Posterior cingulate gyrus (tissue), 11 donors: ENCODE data around the gene CARD11.
"Not testable (repeated sequence)": the region's sequence is repeated elsewhere in the genome, so short reads cannot be mapped to it uniquely, and the experiment has no call there.

ENCODE experiments used
- DNase-seq, 10 donors: peaks; one replicate each; pipeline versions ENCODE4 v3.0.0 to v3.0.0-alpha.2; 2020 to 2021; ENCODE audit warnings: mixed read lengths in 3 of 10
- intact Hi-C: fragments of 100-400 bp; cut with DNase I; formaldehyde crosslinking; loops from one replicate; pipeline ENCODE4 v1.15.1; 2023

The CARD11 gene

DNA sequence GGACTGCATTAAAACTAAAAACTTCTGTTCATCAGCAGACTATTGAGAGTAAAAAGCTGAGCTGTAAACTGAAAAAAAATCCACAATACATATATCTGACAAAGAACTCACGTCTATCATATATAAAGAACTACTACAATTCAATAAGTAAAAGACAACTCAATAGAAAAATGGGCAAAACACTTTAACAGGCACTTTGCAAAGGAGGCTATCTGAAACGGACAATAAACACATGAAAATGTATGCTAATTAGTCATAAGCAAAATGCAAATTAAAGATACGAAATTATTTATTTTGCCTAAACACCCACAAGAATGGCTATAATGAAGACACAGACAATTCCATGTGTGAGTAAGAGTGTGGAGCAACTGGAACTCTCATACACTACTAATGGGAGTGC is 18.1 kb downstream of the CARD11 start:
- DNase-seq: no peak
- intact Hi-C loops: no loop called here

DNA sequence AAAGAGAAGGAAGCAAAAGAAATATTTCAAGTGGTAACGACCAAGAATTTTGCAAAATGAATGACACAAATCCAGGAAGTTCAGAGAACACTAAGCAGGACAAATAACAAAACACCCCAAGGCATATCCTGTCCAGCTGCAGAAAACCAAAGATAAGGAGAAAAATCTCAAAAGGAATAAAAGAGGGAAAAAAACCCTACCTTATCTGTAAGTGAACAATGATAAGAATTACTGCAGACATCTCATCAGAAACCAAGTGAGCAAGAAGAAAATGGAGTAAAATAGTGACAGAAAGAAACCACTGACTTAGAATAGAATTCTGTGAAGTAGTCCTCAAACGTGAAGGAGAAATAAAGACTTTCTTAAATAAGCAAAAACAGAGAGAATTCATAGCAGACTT is 21.8 kb downstream of the CARD11 start:
- no peak for DNase-seq
- intact Hi-C loops: no loop called here

DNA sequence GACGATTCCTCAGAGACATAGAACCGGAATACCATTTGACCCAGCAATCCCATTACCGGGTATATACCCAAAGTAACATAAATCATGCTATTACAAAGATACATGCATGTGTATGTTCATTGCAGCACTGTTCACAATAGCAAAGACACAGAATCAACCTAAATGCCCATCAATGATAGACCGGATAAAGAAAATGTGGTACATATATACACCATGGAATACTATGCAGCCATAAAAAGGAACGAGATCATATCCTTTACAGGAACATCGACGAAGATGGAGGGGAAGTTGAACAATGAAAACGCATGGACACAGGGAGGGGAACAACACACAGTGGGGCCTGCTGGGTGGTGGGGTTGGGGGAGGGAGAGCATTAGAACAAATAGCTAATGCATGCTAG is 22.4 kb downstream of the CARD11 start:
- intact Hi-C loops, DNase-seq: not testable (repeated sequence)

DNA sequence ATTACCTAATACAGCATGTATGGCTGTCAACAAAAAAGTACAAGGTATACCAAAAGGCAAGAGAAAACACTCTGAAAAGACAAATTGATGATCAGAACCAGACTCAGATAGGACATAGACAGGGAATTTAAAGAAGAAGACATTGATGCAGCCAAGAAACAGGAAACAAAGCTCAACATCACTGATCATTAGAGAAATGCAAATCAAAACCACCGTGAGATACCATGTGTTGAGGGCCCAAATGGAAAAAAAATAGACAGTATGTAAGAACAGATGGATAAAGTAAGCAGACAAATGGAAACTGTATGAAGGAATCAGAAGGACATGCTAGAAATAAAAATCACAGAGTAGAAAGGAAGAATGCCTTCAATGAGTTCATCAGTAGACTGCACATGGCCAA is 23.3 kb downstream of the CARD11 start:
- intact Hi-C loops: no loop called here

DNA sequence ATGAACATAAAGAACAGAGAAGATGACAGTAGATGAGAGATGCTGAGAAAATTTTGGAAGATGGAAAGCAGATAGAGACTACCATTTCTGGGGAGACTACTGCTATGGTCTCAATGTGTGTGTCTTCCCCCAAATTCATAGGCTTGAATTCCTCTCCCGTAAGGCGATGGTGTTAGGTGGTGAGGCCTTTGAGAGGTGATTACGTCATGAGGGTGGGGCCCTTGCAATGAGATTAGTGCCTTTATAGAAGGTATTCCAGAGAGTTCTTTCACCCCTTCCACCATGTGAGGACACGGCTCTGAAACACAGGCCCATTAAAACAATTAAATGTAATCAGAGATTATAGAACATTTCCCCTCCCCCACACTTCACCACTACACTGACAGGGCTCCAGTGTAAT is 23.9 kb downstream of the CARD11 start:
- DNase-seq: no peak
- intact Hi-C loops: no loop called here

More for the DNA sequence above, 23.3 kb downstream of the CARD11 start:
- no peak for DNase-seq

DNA sequence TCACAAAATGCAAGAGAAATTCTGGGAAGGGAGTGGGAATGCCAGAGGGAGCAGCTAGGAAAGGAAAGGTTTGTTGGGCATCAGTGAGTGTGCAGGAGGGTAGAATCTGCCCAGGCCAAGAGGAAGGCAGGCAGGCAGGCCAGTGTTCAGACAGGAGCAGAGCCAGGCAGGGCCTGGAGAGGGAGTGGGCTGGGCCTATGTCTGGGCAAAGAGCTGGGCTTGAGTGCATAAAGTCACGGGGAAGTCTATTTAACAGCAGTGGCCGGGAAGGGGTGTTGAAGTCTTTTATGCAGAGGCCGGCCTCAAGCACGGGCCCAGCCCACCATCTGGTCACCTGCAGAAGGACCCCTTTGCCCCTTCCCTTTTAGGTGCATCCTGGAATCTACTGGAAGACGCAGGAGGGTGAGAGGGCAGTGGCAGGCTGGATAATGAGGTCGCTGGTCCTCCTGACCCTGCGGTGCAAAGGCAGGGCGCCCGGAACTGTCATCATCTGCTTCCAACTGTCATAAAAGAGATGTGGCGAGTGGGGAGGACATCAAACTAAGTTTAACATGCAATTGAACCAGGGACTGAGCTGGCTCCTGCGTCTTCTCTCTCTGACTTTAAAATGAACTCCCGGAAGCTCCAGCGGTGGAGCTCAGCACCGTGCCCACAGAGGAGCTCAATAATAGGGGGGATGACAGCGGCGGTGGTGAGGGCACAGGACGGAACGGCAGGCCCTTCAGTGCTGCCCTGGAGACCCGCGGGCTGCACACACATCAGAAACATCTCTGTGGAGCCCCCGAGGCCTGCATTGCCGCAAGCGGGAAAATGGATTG is 29.5 kb downstream of the CARD11 start:
- intact Hi-C loops: no loop called here
- peak in 1 of 10 donors; percentile 58 for DNase-seq

DNA sequence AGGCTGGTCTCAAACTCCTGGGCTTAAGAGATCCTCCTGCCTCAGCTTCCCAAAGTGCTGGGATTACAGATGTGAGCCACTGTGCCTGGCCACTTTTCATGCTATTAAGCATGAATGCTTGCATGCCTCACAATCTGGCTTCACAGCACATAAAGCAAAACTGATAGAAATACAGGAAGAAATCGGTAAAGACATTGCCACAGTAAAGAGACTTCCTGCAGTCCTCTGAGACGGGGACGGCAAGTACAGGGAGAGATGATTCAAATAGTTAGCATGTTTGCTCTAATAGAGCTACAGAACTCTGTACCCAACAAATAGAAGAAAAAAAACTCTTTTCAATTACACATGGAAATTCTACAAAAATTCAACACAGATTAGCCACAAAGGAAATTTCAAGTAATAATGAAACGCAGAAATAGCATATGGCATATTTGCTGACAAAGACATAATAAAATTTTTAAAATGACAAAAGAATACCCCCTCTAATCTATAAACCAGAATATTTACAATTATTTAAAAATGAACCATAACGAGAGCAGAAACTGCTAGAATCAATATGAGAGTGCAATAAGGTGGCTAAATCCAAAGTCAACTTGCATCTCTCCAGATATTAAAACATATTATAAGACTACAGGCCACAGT is 32.3 kb downstream of the CARD11 start:
- DNase-seq: peak in 1 of 10 donors; percentile 3
- intact Hi-C loops: no loop called here

DNA sequence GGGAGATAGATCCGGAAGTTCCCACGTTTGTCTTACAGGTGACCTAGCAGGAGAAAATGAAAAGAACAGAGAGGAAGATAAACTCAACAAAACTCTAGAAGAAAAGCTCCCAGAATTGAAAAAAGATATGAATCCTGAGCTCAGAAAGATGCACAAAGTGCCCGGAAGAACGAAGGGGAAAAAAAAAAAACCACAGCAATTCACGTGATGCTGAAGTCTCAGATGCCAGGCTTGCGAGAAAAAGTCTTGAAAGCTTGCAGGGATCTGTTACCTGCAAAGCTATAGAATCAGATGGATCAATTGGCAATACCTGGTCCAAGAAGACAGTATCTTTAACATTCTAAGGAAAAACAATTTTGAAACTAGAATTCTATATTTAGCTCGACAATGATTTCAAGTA is 33.5 kb downstream of the CARD11 start:
- intact Hi-C loops: no loop called here
- DNase-seq: no peak

DNA sequence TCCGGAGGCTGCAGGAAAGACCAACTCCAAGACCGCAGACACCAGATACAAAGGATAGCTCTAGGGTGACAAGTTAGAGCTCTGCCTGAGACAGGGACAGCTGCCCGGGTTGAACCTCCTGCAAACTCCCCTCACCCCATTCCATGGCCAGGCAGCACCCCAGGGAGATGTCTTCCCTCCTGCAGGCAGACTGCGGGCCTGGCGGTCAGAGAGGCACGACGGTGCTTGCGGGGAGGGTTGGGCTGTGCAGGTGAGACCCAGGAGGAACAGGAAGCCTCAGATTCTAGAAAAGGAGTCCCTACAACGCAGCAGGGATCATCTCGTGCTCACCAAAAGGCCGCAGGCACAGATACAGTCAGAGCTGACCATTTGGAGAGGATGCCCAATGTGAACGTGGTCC is 34.6 kb downstream of the CARD11 start:
- intact Hi-C loops: no loop called here
- peak in 1 of 10 donors; percentile 66 for DNase-seq

DNA sequence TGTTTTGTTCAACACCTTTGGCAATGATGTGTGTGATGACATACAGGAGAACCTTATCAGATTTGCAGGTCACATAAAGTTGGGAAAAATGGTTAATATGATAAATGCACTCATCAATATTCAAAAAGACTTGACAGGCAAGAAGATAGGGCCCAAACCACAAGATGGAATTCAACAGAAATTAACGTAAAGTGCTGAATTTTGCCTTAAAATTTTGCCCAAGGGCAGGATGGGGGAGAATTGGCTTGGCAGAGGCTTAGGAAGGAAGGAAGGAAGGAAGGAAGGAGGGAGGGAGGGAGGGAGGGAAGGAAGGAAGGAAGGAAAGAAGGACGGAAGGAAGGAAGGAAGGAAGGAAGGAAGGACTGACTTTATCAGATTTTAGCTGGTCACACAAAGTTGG is 35.3 kb downstream of the CARD11 start:
- intact Hi-C loops: no loop called here
- DNase-seq: no peak

DNA sequence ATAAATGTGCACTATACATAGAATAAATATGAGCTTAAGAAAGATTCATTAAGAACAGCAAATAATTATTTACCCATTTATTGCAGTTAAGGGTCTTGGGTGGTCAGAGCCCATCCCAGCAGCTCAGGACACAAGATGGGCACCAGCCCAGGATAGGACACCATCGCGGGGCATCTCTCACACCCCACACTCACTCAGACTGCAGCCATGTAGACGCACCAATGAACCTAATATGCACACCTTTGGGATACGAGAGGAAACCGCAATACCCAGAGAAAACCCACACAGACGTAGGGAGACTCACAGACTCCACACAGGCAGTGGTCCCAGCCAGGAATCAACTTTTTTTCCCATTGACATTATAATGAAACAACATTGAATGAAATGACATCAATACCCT is 36.0 kb downstream of the CARD11 start:
- peak in 1 of 10 donors; percentile 30 for DNase-seq
- intact Hi-C loops: no loop called here

DNA sequence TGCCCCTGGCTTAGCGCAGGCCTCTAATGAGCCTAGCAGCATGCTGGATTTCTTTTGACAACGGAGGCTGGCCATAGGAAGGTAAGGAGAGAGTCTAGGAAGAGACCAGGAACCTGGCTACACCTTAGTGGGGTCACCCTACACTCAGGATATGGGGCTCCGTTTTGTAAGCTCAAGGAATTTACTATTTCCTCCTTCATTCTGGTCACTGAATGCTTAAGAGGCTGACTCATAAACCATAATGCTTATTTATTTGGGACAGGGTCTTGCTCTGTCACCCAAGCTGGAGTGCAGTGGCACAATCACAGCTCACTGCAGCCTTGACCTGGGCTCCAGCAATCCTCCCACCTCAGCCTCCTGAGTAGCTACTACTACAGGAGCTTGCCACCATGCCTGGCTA is 38.4 kb downstream of the CARD11 start:
- peak in 1 of 10 donors; percentile 20 for DNase-seq
- intact Hi-C loops: no loop called here

DNA sequence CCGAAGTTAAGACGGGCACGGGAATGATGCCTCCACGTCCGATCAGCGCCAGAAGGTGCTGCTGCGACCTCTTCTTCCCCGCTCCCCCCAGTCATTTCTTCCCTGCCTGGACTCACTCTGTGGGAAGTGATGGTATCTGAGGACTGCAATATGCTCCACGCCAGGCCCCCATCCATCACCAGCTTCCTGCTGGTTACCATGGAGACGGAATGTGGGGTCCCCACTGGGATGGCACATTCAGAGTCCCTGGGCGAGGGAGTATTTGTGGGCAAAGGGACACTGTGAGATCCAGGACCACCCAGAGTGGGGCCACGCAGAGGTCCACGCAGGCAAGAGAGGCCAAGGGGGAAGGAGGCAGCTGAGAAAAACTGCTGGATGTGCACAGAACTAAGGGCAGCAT is 39.7 kb downstream of the CARD11 start:
- peak in 1 of 10 donors; percentile 59 for DNase-seq

DNA sequence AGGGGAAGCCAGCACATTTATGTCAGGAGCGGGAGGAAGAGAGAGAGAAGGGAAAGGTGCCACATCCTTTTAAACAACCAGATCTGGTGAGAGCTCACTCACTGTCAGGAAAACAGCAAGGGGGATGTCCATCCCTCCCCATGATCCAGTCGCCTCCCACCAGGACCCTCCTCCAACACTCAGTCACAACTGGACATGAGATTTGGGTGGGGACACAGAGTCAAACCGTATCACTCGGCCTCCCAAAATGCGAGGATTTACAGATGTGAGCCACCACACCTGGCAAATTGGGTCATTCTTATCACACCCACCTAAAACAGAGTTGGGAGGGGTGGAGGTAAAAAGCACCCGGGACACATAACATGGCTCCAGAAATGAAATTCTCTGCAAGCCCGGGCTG is 41.0 kb downstream of the CARD11 start:
- intact Hi-C loops: no loop called here
- DNase-seq: peak in 1 of 10 donors; percentile 18

More for the DNA sequence above, 39.7 kb downstream of the CARD11 start:
- intact Hi-C loops: no loop called here

DNA sequence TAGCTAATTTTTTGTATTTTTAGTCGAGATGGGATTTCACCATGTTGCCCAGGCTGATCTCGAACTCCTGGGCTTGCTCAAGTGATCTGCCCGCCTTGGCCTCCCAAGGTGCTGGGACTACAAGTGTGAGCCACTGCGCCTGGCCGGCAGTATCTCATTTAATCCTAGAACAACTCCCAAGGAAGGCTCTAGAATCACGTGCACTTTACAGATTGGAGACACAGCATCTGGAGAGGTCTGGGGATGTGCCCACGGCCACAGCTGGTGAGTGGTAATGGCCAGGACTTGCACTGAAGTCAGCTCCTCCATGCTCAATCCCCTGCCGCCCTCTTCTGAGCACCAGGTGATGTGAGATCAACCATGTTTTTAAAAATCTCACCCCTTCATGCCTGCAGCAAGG is 43.1 kb downstream of the CARD11 start:
- peak in 1 of 10 donors; percentile 49 for DNase-seq
- intact Hi-C loops: no loop called here

DNA sequence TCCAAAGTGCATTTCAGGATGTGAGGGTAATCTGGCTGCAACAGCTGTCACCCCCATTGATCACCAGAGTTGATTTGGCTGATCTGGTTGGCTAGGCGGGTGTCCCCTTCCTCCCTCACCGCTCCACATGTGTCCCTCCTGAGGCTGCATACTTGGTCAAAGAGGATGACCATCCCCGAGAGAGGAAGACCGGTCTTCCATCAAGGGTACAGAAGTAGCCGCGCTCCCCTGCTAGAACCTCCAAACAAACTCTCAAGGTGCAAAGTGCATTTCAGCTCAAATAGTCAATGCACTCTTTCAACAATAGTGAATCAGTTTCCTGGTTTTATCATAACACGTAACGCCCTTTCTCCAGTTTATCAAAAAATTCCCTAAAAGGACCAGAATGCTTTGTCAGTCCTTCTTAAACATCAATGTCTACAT is 44.6 kb downstream of the CARD11 start:
- intact Hi-C loops: no loop called here
- DNase-seq: peak in 2 of 10 donors; percentile 4 to 13

DNA sequence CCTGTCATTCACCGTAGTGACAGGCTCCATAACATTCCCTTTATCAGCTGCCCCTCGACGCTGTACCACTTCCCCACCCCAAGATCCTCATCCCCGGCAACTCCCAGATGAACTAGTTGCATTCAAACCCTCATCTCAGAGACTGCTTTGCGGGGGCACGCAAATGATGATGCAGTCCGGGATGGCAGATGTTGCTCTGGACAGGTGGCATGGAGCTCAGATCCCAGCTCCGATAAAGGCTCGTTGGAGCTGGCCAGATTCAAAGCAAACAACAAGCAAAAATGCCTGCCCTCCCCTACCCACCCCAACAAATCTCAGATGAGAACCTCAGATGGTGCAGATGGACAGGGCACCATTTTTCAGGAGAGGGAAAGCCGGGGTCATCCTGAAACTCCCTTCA is 46.7 kb downstream of the CARD11 start:
- peak in 1 of 10 donors; percentile 37 for DNase-seq
- intact Hi-C loops: no loop called here

DNA sequence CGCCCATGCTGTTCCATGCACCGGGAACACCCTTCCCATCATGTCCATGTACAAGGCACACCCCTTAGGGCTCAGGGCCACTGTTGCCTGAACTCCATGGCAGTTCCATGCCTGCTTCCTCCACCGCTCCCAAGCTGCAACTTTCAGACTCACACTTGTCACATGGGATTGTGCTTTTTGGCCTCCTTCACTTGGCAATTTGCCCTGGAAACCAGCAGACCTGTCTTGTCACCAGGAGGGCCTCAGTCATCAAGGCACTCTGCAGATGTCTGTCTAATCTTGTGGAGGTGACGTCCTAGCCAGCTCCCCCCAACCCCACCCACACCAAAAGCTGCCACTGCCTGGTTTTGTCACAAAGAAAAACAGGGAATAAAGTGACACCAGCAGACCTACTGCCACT is 47.5 kb downstream of the CARD11 start:
- peak in 2 of 10 donors; percentile 20 to 27 for DNase-seq
- intact Hi-C loops: no loop called here

DNA sequence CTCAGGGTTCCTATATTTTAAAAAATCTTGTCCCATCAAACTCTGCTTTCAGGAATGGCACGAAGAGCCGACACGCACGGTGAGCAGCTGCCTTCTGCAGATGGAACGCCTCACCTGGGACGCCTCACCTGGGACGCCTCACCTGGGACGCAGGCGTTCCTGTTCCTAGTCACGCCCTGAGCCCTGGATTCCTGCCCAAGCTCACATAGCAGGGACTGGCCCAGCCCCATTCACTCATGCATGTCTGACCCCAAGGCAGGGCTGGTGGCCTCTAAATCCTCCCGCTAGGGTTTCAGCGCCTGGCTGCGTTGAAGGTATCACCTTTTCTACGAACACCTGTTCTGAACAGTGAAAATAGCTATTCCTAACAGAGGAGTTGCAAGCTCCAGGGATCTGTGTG is 49.8 kb downstream of the CARD11 start:
- intact Hi-C loops: no loop called here
- peak in 2 of 10 donors; percentile 13 to 25 for DNase-seq

DNA sequence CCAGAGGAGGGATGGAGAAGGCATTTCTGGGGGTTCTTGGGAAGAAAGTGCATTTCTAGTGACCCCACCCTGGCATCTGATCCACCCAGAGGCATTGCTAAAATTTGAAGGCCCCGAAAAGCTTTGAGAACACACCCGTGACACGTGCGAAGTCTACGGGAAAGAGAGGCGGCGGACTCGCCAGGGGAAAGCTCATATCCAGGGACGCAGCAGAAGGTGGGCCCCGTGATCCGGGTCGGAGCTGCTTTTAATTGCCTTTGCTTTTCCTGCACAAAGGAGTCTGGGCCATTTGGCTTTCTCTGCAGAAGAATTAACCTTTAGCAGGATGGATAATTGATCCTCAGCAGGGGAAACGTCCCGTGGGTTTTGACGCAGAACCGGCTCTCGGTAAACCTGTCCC is 50.3 kb downstream of the CARD11 start:
- DNase-seq: peak in 2 of 10 donors; percentile 47 to 55

DNA sequence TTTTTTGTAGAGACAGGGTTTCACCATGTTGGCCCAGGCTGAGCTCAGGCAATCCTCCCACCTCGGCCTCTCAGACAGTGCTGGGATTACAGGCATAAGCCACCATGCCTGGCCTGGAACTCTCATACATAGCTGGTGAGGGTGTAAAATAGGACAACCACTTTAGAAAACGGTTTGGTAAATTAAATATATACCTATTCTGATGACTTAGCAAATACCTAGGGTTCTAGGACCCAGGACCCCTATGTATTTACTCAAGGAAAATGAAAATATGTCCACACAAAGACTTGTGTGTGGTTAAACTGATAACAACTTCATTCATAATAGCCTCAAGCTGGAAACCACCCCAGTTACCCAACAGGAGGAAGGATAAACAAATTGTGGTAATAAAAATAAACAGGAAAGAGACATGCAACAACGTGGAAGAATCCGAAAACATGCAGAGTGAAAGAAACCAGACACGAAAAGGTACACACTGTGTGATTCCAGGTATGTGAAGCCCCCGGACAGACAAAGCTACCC is 52.7 kb downstream of the CARD11 start:
- intact Hi-C loops: no loop called here
- peak in 1 of 10 donors; percentile 4 for DNase-seq

More for the DNA sequence above, 50.3 kb downstream of the CARD11 start:
- intact Hi-C loops: no loop called here

DNA sequence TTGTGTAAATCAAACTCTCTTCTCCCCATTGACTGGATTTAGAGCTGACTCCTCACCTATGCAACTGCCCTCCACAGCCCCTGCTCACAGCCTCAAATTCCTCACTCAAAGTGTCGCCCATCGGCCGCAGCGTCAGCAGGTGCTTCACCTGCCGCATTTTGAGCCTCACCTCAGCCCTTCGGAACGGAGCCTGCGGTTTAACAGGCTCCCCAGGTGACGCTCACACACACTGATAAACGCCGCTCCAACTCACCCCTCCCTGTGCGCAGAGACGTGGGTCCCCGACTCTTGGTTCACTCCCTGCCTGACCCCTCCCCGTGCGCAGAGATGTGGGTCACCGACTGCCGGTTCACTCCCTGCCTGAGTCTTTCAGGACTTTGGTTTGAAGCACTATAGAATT is 57.1 kb downstream of the CARD11 start:
- intact Hi-C loops: no loop called here
- peak in 1 of 10 donors; percentile 65 for DNase-seq
